ENCODE measurements around the gene APBA2.

APBA2 gene

DNA sequence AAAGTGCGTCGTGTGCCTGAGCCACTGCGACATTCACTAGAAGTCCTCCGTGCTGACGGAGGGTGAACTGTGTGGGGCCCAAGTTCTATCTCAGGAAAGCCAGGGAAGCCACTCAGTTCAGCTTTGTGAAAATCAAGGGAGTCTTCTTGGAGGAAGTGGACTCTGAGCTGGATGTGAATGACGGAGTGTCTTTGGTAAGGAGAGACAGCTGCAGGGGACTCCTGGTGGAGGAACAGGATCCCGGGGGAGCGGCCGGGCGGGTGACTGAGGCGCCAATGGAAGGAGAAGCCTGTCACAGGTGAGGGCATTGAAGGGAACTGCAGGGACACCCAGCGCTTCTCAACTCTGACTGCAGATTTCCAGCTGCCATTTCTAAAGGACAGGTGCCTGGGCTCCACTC, 75.6 kb downstream of the APBA2 start:
- DNase-seq: no peak

DNA sequence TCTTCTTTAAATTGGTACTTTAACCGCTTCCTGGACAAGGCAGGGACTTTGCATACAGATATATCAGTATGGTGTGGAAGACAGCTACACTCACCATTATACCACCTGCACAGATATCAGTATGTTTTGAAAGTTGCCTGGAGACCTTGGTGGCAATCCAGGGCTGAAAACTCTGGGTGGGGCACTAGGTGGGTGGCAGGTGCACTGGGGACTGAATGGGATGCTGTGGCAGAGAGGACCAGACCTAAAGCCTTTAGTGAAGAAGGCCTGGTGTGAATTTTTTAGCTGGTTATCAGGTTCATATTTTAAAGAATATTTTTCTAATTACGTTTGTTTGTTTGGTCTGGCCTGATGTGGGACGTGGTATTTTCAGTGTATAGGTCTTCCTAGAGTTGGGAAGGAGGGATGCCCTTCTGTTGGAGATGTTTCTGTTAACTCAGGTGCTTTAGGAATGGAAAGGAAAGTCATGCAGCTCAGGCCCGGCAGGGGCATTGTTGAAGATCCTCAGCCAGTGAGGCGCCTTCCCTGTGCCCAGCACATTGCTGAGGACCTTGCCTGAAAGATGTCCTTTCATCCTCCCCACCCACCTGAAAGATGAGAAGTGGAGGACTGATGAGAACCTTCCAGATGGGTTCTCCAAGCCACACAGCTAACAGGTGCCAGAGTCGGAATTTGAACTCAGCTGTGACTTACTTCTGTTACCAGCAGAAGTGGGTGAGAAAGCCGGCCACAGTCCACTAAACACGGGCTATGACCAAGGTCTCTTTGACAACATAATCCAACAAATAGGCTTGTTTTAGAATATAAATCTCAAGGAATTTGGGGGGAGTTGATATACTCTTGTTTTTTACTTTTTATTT, 77.3 kb downstream of the APBA2 start:
- no peak for DNase-seq

DNA sequence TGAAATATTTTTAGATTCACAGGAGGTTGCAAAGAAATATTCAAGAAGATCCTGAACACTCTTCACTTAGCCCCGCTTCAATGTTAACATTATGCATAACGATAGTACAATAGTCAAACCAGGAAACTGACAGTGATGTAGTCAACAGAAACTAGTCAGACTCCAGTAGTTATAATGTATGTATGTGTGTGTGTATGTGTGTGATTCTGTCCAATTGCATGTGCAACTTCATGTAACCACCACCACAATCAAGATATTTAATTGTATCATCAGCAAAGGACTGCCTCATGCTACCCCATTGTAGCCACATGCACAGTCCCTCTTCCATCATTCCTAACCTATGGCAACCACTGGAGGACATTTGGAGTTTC, 77.9 kb downstream of the APBA2 start:
- DNase-seq: no peak

DNA sequence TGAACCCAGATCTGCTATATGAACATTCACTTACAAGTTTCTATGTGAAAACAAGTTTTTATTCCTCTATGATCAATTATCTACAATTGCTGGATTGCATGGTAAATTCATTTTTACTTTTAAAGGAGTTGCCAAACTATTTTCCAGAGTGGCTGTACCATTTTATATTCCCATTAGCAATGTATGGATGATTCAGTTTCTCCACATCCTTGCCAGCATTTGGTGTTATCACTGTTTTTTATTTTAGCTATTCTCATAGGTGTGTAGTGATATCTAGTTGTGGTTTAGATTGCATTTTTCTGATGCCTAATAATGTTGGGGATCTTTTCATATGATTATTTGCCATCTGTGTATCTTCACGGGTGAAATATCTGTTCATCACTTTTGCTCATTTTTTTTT, 78.3 kb downstream of the APBA2 start:
- no peak for DNase-seq

DNA sequence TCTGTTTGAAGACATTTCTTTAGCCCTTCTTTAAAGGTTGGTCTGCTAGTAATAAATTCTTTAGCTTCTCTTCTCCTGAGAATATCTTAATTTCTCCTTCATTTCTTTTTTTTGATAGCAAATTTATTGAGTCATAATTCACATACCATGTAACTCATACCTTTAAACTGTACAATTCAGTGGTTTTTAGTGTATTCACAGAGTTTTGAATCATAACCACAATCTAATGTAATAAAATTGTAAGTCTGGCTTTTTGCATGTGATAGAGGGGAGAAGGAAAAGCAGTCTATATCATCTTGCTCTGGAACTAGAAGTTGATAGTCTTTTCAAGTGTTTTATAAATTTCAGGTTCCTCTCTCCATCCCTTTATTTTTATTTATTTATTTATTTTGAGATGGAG, 81.3 kb downstream of the APBA2 start:
- no peak for DNase-seq

DNA sequence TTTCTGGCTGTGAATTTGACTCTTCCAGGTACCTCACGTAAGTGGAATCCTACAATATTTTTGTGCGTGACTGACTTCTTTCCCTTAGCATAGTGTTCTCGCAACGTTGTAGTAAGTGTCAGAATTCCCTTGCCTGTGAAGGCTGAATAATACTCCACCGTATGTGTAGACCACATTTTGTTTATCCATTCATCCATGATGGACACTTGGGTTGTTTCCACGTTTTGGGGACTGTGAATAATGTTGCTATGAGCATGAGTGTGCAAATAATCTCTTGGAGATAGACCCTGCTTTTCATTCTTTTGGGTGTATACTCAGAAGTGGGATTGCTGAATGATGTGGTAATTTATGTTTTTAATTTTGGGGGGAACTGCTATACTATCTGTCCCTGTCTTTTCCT, 82.2 kb downstream of the APBA2 start:
- DNase-seq: no peak

DNA sequence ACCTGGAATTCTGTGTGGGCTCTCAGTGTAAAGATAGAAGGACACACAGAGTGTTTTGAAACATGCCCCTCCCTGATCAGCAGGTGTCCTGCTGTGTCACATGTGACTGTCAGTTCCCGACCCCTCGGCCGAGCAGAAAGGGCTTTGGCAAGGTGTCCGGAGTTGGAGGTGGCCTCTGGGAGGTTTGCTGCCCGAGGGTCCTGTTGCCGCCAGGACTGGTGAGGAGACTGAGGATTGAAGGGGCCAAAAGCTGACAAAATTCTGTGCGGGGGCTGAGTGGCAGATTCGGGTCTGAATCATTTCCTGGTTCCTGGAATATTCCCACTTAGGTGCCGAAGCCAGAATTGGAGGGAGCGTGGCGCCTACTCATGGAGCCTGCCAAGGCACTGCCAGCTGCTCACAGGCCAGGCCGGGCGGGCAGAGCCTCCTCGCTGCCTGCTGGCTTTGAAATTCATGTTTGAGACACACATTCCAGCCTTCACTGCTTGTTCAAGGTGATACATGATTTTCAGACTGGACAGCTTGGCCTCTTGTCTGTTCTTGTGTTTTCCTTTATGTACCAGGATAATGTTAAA, 83.8 kb downstream of the APBA2 start:
- no peak for DNase-seq

DNA sequence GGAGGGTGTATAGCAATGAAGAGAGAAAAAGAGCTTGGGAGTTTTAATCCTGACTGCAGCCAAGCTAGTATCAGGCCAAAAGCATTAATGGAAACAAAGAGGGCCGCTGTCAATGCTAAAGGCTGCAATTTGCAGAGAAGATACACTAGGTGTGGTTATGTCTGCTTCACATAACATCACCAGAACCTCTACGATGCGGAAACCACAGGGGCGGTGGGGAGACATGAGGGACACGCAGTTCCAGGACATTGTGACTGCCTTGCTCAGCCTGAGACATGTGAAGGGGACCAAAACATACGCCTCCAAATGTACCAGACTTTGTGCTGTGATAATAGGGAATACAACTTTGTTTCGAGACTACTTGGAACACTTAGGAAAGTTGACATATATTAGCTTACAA, 88.4 kb downstream of the APBA2 start:
- no peak for DNase-seq

DNA sequence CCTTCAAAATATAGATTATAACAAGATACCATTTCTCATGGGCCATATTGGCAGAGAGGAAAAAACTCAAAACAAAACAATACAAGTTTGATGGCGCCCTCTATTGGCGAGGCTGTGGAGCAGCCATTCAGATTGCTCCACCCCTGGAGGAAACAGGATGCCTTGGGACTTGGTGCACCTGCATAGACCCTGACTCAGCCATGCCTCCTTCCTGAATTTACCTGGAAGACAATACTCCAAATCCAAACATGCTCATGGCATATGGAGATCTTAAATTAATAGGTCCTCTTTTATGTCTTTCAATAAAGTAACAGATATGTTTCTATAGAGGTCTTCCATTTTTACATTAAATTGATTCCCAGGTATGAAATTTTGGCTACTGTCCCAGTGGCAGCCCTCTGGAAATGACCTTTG, 90.0 kb downstream of the APBA2 start:
- no peak for DNase-seq

DNA sequence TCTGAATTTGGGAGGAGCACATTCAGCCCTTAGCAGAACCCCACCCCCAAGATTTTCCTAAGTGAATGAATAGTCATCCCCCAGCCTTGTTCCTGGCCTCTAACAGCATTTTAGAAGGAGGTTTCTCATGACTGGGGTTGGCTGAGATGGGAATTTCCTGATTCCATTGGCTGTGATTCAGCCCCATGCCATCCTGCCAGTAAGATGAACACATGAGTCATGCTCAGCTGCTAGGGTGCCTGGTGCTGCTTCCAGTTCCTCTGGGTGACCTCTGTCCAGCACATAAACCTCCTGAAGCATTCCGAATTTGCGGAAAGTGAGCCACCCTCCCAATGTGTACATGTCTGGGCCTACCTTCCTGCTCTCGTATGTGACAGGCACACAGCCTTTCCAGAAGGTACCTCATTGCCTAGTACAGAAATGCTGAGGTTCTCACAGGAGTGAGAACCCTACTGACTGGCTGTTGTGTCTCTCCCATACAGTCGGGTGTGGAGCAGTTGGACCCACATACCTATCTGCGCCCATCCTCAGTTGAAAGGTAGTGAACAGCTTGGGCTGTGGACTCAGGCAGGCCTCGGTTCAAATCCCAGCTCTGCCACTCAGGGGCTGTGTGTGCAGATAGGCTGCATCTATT, 91.7 kb downstream of the APBA2 start:
- no peak for DNase-seq

DNA sequence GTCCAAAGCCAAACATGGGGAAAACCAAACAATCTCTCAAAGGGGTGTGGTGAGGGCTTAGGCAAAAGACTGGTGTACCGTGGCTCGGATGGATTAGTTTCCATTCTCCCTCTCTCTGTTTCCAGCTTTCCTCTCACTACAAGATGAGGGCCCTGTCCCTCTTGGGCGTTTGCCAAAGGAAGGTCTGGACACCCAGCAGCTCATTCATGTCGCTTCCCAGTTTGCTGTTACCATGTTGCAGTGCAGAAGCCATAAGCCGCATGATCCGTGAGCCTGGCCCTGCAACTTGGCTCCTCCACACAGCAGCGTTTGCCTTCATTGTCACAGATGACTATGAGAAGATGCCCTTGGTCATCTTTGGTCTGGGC, 92.2 kb downstream of the APBA2 start:
- no peak for DNase-seq

DNA sequence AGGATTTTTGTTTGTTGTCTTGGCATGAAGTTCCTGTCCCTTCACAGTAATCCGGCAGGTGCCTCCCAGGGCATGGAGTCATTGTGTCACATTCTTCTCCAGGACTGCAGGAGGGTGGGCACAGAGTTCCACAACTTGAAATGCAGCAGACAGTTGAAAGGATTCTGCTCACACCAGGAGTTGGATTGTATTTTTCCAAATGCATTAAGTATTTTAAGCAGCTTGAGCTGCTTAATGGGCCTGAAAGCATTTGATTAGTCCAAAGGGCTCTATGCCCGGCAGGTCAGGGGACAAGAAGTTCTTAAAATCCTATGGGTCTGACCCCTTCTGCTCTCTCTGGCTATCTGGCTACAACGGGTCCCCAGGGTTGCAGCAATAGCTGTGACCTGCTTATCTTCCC, 92.9 kb downstream of the APBA2 start:
- no peak for DNase-seq

DNA sequence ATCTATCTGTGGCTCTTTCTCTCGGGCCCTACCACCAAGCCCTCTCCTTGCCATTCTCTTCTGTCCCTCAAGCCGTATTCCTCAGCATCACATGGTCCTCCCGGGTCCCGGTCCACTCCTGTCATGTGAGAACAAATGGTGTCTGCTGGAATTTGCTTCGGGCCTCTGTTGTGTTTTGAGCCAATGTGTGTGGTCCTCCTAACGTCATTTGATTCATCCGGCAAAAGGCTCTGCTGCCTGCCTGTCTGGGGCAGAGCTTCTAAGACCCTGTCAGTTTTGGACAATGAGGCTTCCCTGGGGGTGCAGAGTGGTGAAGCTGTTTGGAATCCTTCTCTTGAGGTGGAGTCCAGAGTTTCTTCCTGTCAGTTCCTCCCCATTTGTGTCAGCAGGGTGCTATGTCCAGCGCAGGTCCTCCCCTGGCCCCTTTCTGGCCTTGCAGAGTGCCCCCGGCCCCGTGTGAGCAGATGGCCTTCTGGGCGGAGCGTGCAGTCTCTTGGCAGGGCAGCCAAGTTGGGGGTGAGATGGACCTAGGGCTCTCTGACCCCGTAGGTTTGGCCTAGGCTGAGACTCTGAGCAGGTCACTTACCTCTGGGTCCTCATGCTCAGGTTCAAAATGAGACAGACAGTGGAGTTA, 93.6 kb downstream of the APBA2 start:
- DNase-seq: no peak

DNA sequence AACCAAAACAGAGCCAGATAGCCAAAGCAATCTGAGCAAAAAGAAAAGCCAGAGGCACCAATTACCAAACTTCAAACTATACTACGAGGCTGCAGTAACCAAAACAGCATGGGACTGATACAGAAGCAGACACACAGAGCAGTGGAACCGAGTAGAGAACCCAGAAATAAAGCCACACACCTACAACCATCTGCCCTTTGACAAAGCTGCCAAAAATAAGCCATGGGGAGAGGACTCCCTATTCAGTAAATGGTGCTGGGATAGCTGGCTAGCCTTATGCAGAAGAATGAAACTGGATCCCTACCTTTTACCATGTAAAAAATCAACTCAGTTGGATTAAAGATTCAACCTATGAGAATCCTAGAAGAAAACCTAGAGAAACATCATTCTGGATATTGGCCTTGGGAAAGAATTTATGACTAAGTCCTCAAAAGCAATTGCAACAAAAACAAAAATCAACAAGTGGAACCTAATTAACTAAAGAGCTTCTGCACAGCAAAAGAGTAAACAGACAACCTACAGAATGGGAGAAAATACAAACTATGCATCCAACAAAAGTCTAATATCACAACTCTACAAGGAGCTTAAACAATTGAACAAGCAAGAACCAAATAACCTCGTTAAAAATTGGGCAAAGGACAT, 95.1 kb downstream of the APBA2 start:
- DNase-seq: no peak

DNA sequence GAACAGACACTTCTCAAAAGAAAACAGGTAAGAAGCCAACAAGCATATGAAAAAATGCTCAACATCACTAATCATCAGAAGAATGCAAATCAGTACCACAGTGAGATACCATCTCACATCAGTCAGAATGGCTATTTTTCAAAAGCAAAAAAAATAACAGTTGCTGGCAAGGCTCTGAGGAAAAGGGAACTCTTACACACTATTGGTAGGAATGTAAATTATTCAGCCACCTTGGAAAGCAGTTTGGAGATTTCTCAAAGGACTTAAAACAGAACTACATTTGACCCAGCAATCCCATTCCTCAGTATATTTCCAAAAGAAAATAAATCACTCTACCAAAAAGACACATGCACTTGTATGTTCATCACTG, 95.6 kb downstream of the APBA2 start:
- DNase-seq: no peak

DNA sequence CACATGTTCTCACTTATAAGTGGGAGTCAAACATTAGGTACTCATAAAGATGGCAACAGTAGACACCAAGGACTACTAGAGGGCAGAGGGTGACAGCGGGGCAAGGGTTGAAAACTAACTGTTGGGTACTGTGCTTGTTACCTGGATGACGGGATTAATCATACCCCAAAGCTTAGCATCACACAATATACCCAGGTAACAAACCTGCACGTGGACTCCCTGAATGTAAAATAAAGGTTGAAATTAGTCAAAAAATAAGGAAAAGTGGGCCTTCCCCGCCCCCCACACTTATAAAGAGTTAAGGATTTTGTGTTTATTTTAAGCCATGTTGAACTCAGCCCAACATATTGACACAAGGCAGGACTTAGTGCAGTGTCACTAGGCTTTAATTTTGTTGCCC, 96.1 kb downstream of the APBA2 start:
- DNase-seq: no peak

DNA sequence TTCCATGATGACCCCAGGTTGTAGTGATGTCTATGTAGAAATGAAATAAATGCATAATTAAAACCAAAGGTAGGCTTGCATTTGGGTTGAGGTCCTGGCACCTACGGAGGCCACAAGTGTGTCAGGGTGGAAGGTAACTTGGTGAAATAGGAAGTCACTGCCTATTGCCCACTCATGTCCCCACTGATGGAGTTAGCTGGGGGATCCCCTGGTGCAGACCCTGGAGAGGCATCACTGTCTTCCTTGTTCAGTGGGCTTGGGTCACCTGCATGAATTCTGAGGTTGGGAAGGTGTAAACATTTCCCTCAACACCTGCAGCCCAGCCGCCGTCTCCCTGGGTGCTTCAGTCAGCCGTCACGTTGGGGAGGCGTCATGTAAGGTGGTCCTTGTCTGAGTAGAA, 97.1 kb downstream of the APBA2 start:
- DNase-seq: no peak

DNA sequence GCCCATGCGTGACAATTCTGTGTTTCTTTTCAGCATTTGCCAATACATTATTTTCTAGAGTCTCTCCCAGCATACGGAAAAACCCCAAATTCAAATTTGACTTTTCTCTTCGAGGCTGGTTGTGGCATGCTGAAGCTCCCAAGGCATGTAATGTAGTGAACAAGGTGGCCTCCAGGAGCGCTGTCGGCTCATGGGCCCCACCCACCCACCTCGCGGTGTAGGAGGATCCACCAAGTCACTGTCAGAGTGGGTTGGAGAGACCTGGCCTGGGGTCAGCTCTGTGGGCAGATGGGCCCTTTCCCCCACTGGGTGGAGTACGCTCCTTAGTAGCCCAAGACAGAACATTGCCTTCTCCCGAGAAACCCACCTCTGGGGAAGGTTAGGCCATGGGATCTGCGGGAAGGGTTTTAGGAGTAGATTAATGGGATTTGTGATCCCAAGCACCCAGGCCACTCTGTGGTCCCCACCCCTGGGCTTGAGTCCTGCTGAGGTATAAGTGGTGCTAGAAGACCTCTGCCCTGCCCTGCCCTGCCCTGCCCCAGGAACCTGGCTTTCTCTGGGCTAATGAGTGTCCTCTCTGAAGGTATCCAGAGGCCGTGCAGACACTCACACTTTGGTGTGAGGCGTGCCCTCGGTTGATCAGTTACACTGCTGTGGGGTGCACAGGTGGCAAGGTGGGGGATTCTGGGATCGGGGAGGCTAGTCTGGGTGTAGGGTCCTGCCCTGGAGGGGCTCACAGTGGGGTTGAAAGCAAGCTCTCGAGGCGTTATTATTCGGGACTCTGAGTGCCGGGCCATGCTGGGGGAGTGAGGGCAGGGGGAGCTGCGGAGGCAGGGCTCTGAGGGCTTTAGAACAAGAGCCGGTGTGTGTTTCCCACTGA, 97.9 kb downstream of the APBA2 start:
- DNase-seq: no peak

DNA sequence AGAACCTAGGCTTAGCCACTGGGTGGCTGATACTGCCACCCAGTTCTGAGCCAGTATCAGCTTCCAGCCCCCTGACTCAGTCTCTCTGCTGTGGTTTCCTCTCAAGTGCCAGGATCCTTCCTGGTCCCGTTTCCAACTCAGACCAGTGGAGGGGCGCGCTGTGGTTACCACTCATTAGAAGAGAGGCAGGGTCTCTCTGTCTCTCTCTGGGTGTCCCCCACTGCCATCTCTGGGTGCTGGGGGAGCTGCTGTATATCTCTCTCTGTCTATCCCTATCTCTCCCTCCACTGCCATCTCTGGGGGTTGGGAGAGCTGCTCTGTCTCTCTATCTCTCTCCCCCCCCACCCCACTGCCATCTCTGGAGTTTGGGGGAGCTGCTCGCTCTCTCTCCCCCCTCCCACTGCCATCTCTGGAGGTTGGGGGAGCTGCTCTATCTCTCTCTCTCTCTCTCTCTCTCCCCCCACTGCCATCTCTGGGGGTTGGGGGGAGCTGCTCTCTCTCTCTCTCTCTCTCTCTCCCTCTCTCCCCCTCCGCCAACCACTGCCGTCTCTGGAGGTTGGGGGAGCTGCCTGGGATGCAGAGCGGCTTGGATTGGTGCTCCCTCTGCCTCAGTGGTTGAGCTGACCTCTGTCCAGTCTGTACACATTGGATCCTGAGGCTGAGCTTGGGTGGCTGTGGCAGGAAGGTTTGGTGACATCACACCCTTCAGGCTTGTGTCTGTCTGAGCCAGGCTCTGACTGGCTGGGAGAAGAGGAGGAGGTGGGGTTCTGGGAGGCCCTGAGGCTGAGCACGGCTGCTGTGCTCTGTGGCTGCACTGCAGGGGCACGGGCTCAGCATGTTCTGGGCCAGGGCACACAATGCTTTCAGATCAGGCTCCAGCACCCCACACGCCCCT, 98.9 kb downstream of the APBA2 start:
- no peak for DNase-seq

DNA sequence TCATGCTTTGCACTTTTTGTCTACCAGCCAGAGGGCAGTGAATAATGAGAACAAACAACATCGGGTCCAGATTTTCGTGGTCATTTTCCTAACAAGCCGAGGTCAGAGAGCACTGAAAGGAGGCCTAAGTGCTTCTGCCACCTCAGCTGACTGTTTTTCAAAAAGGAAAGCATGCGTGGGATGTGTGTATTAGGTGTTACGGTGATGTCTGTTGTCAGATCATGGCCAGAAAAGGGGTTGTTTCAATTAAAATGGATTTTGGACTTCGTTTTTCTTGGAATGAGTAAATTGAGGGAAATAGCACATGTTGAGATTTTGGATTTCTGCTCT, 99.5 kb downstream of the APBA2 start:
- DNase-seq: no peak

DNA sequence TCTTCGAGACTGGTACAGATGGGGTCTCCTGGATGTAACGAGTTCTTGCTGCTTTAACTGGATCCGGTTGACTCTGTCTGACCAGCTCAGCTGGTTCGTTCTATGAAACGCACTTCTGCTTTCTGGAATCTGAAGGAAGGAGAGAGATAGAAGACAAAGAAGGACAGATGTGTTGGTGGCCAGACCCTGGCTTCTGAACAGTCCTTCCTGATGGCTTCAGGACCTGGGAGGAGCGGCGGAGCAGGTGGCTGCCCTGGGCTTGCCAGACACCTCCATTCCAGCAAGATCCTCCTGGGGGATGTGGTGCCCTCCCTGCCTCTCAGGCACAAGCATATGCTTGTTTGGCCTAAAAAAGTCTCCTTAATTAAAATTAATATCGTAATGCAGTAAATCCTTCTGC, 99.9 kb downstream of the APBA2 start:
- no peak for DNase-seq

DNA sequence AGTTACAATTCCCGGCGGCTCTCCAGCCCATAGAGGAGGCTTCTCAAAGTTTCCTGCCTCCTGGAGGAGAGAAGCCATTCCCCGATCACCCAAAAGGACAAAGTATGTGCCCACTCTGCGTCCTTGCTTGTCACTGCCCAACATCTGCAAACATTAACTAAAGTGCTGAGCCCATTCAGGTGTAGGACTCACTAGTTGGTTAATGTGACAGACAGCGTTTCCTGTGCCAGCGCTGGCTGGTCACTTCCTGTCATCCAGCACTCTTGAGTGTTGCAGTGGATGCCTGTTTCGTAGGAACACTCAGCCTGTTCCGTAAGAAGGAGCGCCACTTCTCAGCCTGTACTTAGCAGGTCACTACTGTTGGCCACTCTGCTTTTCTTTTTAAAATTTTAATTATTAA, 100.3 kb downstream of the APBA2 start:
- no peak for DNase-seq
